LNCaP clone FGC (cell line): ENCODE measurements around the gene RAB3D.

Experiments used
- DNase-seq: peaks from one replicate; pipeline ENCODE4 v3.0.0-alpha.2; 2011; ENCODE audit warnings: low read depth
- H3K4me3 ChIP-seq: 2 replicates; pipeline ENCODE4 v1.5.1; 2011; ENCODE audit warnings: mild to moderate bottlenecking, low read depth, low read length, control low read depth
- TF ChIP-seq, protein P1 (sequence below): IDR thresholded peaks from 2 replicates; pipeline ENCODE4 v1.5.1; 2012; ENCODE audit warnings: mild to moderate bottlenecking; ENCODE audit not compliant: control insufficient read depth, insufficient read depth; ENCODE audit errors: extremely low read depth

The RAB3D gene

DNA sequence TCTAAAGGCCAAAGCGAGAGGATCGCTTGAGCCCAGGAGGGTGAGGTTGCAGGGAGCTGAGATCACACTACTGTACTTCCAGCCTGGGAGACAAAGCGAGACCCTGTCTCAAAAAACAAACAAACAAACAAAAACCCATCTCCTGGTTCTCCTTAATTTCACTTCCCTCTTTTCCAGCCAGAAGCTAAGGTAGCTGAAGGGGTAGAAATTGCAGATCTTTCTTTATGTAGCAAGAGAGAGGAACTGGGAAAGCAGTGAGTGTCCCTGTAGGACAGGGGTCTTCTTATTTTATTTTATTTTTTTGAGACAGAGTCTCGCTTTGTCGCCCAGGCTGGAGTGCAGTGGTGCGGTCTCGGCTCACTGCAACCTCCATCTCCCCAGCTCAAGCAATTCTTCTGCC, 48.0 kb downstream of the RAB3D start:
- DNase-seq: no peak
- TF ChIP-seq, protein P1, sequence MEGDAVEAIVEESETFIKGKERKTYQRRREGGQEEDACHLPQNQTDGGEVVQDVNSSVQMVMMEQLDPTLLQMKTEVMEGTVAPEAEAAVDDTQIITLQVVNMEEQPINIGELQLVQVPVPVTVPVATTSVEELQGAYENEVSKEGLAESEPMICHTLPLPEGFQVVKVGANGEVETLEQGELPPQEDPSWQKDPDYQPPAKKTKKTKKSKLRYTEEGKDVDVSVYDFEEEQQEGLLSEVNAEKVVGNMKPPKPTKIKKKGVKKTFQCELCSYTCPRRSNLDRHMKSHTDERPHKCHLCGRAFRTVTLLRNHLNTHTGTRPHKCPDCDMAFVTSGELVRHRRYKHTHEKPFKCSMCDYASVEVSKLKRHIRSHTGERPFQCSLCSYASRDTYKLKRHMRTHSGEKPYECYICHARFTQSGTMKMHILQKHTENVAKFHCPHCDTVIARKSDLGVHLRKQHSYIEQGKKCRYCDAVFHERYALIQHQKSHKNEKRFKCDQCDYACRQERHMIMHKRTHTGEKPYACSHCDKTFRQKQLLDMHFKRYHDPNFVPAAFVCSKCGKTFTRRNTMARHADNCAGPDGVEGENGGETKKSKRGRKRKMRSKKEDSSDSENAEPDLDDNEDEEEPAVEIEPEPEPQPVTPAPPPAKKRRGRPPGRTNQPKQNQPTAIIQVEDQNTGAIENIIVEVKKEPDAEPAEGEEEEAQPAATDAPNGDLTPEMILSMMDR: no peak
- H3K4me3 ChIP-seq: no peak overlapping the region

DNA sequence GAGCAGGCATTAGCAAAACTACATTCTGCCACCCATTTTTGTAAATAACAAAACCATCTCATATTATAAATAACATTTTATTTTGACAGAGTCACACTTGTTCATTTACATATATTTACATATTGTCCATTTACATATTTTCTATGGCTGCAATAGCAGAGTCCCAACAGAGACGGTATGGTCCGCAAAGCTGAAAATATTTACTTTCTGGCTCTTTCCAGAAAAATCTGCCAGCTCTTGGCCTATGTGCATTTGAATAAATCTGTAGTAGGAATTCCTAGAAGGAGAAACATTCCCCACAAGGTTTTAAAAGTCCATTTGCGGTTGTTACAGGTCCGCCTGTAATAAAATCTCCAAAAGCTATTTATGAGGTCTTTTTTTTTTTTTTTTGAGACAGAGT, 49.2 kb downstream of the RAB3D start:
- TF ChIP-seq, protein P1: no peak
- H3K4me3 ChIP-seq: no peak overlapping the region
- DNase-seq: no peak

DNA sequence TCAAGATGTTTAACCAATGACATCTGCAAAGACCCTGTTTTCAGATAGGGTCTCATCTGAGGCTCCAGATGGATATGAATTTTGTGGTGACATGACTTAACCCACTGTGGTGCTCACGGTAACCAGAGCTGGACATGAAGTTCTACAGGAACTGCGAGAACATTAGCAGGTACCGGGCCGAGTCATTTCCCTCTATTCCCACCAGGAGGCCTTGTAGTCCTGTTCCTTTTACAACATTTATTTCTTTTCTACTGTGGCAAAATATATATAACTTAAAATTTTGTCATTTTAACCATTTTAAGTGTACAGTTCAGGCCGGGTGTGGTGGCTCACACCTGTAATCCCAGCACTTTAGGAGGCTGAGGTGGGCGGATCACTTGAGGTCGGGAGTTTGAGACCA, 51.1 kb downstream of the RAB3D start:
- no peak overlapping the region for H3K4me3 ChIP-seq
- no peak for DNase-seq
- TF ChIP-seq, protein P1: peak; percentile 18; the same call in 1 of the 2 replicates

DNA sequence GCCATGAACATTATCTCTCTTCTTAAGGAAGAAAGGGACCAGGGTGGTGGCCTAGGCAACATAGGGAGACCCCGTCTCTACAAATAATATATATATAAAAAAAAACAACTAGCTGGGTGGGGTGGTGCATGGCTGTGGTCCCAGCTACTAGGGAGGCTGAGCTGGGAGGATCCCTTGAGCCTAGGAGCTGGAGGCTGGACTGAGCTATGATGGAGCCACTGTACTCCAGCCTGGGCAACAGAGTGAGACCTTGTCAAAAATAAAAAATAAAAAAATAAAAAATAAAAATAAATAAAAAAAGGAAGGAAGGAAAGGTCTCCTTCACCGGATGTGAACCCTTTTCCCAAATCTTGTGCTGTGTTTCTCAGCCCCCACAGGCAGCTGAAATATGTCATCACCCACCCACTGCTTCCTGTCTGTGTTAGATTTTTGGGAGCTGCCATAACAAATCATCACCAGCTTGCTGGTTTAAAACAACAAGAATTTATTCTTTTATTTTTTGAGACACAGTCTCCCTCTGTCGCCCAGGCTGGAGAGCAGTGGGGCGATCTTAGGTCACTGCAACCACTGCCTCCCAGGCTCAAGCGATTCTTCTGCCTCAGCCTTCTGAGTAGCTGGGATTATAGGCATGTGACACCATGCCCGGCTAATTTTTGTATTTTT, 53.0 kb downstream of the RAB3D start:
- TF ChIP-seq, protein P1: no peak

DNA sequence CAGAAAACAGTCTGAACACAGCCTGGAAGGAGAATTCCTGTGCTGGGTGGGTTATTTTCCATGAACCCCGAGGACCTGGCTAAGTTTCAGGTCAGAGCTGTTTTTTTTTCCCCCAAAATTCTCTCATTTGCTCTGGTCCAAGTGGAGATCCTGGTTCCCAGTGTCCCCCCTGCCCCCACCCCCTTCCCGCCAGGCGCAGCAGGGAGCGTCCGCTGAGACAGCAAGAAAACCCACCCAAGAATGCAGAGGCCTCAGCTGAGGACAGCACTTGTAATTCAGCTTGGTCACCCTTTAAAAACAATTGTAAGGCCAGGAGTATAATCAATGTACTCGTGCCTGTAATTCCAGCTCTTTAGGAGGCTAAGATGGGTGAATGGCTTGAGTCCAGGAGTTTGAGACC, 54.9 kb downstream of the RAB3D start:
- H3K4me3 ChIP-seq: no peak overlapping the region
- TF ChIP-seq, protein P1: no peak
- DNase-seq: no peak

More for the DNA sequence above, 53.0 kb downstream of the RAB3D start:
- no peak overlapping the region for H3K4me3 ChIP-seq
- no peak for DNase-seq

DNA sequence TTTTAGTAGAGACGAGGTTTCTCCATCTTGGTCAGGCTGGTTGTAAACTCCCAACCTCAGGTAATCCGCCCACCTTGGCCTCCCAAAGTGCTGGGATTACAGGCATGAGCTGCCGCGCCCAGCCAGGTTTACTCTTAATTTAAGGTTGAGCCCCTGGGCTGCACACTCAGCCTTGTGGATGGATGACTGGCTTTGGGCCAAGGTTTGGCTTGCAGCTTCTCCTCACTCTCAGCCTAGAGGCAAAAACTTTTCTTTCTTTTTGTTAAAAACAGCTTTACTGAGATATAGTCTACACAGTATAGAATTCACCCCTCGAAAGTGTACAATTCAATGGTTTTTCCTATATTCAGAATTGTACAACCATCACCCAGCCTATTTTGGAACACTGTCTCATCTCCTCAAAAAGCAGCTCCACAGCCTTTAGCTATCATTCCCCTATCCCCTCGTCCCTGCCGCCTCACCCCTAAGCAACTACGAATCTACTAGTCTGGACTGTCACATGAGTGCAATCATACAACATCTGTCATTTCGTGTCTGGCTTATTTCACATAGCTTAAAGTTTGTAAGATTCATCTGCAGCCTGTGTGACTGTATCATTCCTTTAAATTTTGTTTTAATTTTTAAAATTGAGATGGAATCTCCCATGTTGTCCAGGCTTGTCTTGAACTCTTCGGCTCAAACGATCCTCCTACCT, 58.0 kb downstream of the RAB3D start:
- DNase-seq: no peak
- H3K4me3 ChIP-seq: no peak overlapping the region
- TF ChIP-seq, protein P1: no peak
